K562 (cell line): ENCODE measurements around the gene NDC1. TPM values are rescaled to one million over a fixed set of nuclear protein-coding genes. Genes with fewer than 3 reads are reported as not detected.
A peak's percentile ranks its signal among the peaks of the same experiment; 100 is the strongest.

Experiments used
- CREB3 ChIP-seq: fragments of 450-650 bp; conservative IDR thresholded peaks from 2 replicates; pipeline ENCODE4 v1.6.1; 2016; ENCODE audit warnings: missing genetic modification characterization, low read depth, mild to moderate bottlenecking, missing compliant biosample characterization, moderate library complexity
- FOXP1 ChIP-seq: sonication (generic); formaldehyde crosslinking; IDR thresholded peaks from 2 replicates; pipeline ENCODE4 v1.8.0; 2022; ENCODE audit warnings: mild to moderate bottlenecking, missing genetic modification reagents
- HDAC3 ChIP-seq: fragments of 450-650 bp; IDR thresholded peaks from 2 replicates; pipeline ENCODE4 v1.6.1; 2018; ENCODE audit warnings: borderline replicate concordance, mild to moderate bottlenecking, moderate library complexity; ENCODE audit not compliant: partially characterized antibody
- ILK ChIP-seq: fragments of 450-650 bp; IDR thresholded peaks from 2 replicates; pipeline ENCODE4 v1.6.1; 2016; ENCODE audit warnings: missing genetic modification characterization, low read depth, mild to moderate bottlenecking, missing compliant biosample characterization, moderate library complexity, borderline replicate concordance
- MITF ChIP-seq: IDR thresholded peaks from 2 replicates; pipeline ENCODE4 v1.6.1; 2014; ENCODE audit warnings: antibody characterized with exemption
- SIN3A ChIP-seq, 2 experiments: fragments of 150-350 bp in 1 of 2; IDR thresholded peaks; 2 replicates each; pipeline ENCODE4 v1.6.1; 2011 to 2016; ENCODE audit warnings: borderline replicate concordance in 2 of 2, low read depth in 2 of 2, low read length in 2 of 2, mild to moderate bottlenecking in 2 of 2, moderate library complexity in 2 of 2; ENCODE audit not compliant: control insufficient read depth in 1 of 2
- SMARCA5 ChIP-seq: fragments of 450-650 bp; IDR thresholded peaks from 2 replicates; pipeline ENCODE4 v1.6.1; 2016
- SPI1 ChIP-seq: IDR thresholded peaks from 2 replicates; pipeline ENCODE4 v1.6.1; 2011; ENCODE audit warnings: low read depth, low read length, control low read depth, borderline replicate concordance
- SRSF3 ChIP-seq: fragments of 200-400 bp; formaldehyde crosslinking; IDR thresholded peaks from 2 replicates; pipeline ENCODE4 v1.6.1; 2016; ENCODE audit warnings: mild to moderate bottlenecking, low read length, moderate library complexity; ENCODE audit not compliant: insufficient read depth
- YY1 ChIP-seq, 3 experiments: IDR thresholded peaks; 2 replicates each; pipeline ENCODE4 v1.6.1; 2011; ENCODE audit warnings: low read length in 2 of 3, mild to moderate bottlenecking in 2 of 3, moderate library complexity in 2 of 3, borderline replicate concordance in 1 of 3, control low read depth in 1 of 3, low read depth in 1 of 3; ENCODE audit not compliant: insufficient read depth in 3 of 3, insufficient replicate concordance in 2 of 3, control insufficient read depth in 1 of 3, insufficient read length in 1 of 3; ENCODE audit errors: extremely low read depth in 1 of 3
- ZBTB12 ChIP-seq: fragments of 250-450 bp; sonication (Bioruptor Pico); IDR thresholded peaks from 2 replicates; pipeline ENCODE4 v1.4.0; 2020
- ZEB2 ChIP-seq: fragments of 450-650 bp; IDR thresholded peaks from 2 replicates; pipeline ENCODE4 v1.6.1; 2016
- ZNF224 ChIP-seq: sonication (generic); formaldehyde crosslinking; IDR thresholded peaks from 2 replicates; pipeline ENCODE4 v1.8.0; 2022; ENCODE audit warnings: mild to moderate bottlenecking, missing genetic modification reagents
- ZNF436 ChIP-seq: fragments of 250-450, 450-650 bp; sonication (Bioruptor Pico); formaldehyde crosslinking; IDR thresholded peaks from 2 replicates; pipeline ENCODE4 v1.7.0; 2020; ENCODE audit warnings: mild to moderate bottlenecking
- ZNF668 ChIP-seq: fragments of 250-450 bp; sonication (Bioruptor Pico); IDR thresholded peaks from 2 replicates; pipeline ENCODE4 v1.8.0; 2022; ENCODE audit warnings: mild to moderate bottlenecking, inconsistent platforms
- ZNF780A ChIP-seq: fragments of 250-450 bp; sonication (Bioruptor Pico); IDR thresholded peaks from 2 replicates; pipeline ENCODE4 v1.5.0; 2021; ENCODE audit warnings: mild to moderate bottlenecking
- polyA plus RNA-seq, 8 experiments: library from polyadenylated mRNA; depleted of rRNA in 4 of 8; stranded (reverse) in 5 of 8; unstranded in 3 of 8; fragments of >200 nt; fragmentation: Nextera tagmentation in 2 of 8; fragmentation: Illumina TruSeq in 1 of 8; extraction: Ambion mirVana in 2 of 8; extraction: Trizol in 1 of 8; gene quantifications; 2 replicates each; pipeline versions ENCODE4 v1.2.1 to v1.2.3, GENCODE V29; 2011 to 2014; ENCODE audit warnings: inconsistent platforms in 1 of 8, missing spikeins in 1 of 8
- total RNA-seq, 7 experiments: library from RNA; depleted of rRNA in 6 of 7; stranded (reverse); fragments of >200 nt in 6 of 7; fragmentation: Illumina TruSeq in 2 of 7; extraction: Trizol in 2 of 7; gene quantifications; 2 replicates each; pipeline versions ENCODE4 v1.2.1 to v1.2.3, GENCODE V29; 2011 to 2021; ENCODE audit warnings: low replicate concordance in 1 of 7
- TF ChIP-seq, protein P1 (sequence below): sonication (generic); formaldehyde crosslinking; IDR thresholded peaks from 2 replicates; pipeline ENCODE4 v1.8.0; 2023; ENCODE audit warnings: missing genetic modification reagents, mild to moderate bottlenecking, borderline replicate concordance
- TF ChIP-seq, protein P2 (sequence below): fragments of 450-650 bp; IDR thresholded peaks from 2 replicates; pipeline ENCODE4 v1.6.1; 2016; ENCODE audit warnings: low read depth, mild to moderate bottlenecking, moderate library complexity

The NDC1 gene
- total and polyA plus RNA-seq, 9 of the 15 experiments (the other 6 are each of a cell fraction or from before 2014, with no cell fraction given): 26.9 to 102 (median 64.5) TPM

- TF ChIP-seq ZNF436 (no peak), MITF (0 out of 2 replicates have a peak, but pooled peaks have one; percentile 4), ZEB2 (no peak), FOXP1 (CRISPR knock-in tag) (no peak), YY1 (IDR thresholded peaks at IDR 0.05; ENCODE audit: borderline replicate concordance in 1 of 3, control insufficient read depth in 1 of 3, extremely low read depth in 1 of 3, insufficient read depth in 3 of 3, insufficient read length in 1 of 3, insufficient replicate concordance in 2 of 3, low read depth in 1 of 3, low read length in 2 of 3) (peak in 1 of 3 experiments; percentile 57), ILK (tag) (no peak), ZNF224 (CRISPR knock-in tag) (no peak), SIN3A (IDR thresholded peaks at IDR 0.05; ENCODE audit: borderline replicate concordance in 2 of 2, control insufficient read depth in 1 of 2, low read depth in 2 of 2, low read length in 2 of 2) (no peak), ZNF668 (no peak), SMARCA5 (0 out of 2 replicates have a peak, but pooled peaks have one; percentile 46), ZBTB12 (CRISPR knock-in tag) (no peak), SPI1 (no peak), ZNF780A (no peak), HDAC3 (no peak), CREB3 (no peak), SRSF3 (no peak)
- TF ChIP-seq, protein P1, sequence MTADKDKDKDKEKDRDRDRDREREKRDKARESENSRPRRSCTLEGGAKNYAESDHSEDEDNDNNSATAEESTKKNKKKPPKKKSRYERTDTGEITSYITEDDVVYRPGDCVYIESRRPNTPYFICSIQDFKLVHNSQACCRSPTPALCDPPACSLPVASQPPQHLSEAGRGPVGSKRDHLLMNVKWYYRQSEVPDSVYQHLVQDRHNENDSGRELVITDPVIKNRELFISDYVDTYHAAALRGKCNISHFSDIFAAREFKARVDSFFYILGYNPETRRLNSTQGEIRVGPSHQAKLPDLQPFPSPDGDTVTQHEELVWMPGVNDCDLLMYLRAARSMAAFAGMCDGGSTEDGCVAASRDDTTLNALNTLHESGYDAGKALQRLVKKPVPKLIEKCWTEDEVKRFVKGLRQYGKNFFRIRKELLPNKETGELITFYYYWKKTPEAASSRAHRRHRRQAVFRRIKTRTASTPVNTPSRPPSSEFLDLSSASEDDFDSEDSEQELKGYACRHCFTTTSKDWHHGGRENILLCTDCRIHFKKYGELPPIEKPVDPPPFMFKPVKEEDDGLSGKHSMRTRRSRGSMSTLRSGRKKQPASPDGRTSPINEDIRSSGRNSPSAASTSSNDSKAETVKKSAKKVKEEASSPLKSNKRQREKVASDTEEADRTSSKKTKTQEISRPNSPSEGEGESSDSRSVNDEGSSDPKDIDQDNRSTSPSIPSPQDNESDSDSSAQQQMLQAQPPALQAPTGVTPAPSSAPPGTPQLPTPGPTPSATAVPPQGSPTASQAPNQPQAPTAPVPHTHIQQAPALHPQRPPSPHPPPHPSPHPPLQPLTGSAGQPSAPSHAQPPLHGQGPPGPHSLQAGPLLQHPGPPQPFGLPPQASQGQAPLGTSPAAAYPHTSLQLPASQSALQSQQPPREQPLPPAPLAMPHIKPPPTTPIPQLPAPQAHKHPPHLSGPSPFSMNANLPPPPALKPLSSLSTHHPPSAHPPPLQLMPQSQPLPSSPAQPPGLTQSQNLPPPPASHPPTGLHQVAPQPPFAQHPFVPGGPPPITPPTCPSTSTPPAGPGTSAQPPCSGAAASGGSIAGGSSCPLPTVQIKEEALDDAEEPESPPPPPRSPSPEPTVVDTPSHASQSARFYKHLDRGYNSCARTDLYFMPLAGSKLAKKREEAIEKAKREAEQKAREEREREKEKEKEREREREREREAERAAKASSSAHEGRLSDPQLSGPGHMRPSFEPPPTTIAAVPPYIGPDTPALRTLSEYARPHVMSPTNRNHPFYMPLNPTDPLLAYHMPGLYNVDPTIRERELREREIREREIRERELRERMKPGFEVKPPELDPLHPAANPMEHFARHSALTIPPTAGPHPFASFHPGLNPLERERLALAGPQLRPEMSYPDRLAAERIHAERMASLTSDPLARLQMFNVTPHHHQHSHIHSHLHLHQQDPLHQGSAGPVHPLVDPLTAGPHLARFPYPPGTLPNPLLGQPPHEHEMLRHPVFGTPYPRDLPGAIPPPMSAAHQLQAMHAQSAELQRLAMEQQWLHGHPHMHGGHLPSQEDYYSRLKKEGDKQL (CRISPR knock-in tag): no peak
- TF ChIP-seq, protein P2, sequence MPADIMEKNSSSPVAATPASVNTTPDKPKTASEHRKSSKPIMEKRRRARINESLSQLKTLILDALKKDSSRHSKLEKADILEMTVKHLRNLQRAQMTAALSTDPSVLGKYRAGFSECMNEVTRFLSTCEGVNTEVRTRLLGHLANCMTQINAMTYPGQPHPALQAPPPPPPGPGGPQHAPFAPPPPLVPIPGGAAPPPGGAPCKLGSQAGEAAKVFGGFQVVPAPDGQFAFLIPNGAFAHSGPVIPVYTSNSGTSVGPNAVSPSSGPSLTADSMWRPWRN: no peak
These were observed 26.7 kb downstream of the NDC1 start (continued) for GRCh38 chr1:53811414-53811851.
